MM.1S (cell line): Measurements from ENCODE around the gene EXOSC9.

Experiments
- DNase-seq: peaks from one replicate; pipeline ENCODE4 v3.0.0-alpha.2; 2015
- H2AFZ ChIP-seq: fragments of 300-600 bp; sonication (generic); 2 replicates; pipeline ENCODE4 v1.6.0; 2016; ENCODE audit warnings: antibody characterized with exemption, low read length
- H3F3A ChIP-seq: fragments of 300-600 bp; sonication (generic); 2 replicates; pipeline ENCODE4 v1.6.1; 2016; ENCODE audit warnings: mild to moderate bottlenecking, antibody characterized with exemption, low read length, moderate library complexity, mixed read lengths; ENCODE audit not compliant: insufficient read depth
- H3K27ac ChIP-seq: fragments of 300-600 bp; sonication (generic); 2 replicates; pipeline ENCODE4 v1.5.1; 2016; ENCODE audit warnings: mild to moderate bottlenecking, low read length
- H3K27me3 ChIP-seq: fragments of 300-600 bp; sonication (generic); replicated peaks from 2 replicates; pipeline ENCODE4 v1.6.0; 2016; ENCODE audit warnings: low read length; ENCODE audit not compliant: insufficient read depth
- H3K36me3 ChIP-seq: fragments of 300-600 bp; sonication (generic); replicated peaks from 2 replicates; pipeline ENCODE4 v1.6.1; 2016; ENCODE audit warnings: mild to moderate bottlenecking, low read length, mixed read lengths; ENCODE audit not compliant: insufficient read depth
- H3K4me1 ChIP-seq: fragments of 300-600 bp; sonication (generic); 2 replicates; pipeline ENCODE4 v1.6.1; 2016; ENCODE audit warnings: low read length, mixed read lengths
- H3K4me2 ChIP-seq: fragments of 300-600 bp; sonication (generic); 2 replicates; pipeline ENCODE4 v1.6.0; 2016; ENCODE audit warnings: low read depth, low read length
- H3K4me3 ChIP-seq: fragments of 300-600 bp; sonication (generic); 2 replicates; pipeline ENCODE4 v1.5.1; 2016; ENCODE audit warnings: low read length, mixed read lengths
- H3K79me2 ChIP-seq: fragments of 300-600 bp; sonication (generic); 2 replicates; pipeline ENCODE4 v1.6.1; 2016; ENCODE audit warnings: mixed run types, low read length, mixed read lengths
- H3K9ac ChIP-seq: fragments of 300-600 bp; sonication (generic); 2 replicates; pipeline ENCODE4 v1.6.1; 2016; ENCODE audit warnings: low read length, mixed read lengths
- H3K9me2 ChIP-seq: fragments of 300-600 bp; sonication (generic); replicated peaks from 2 replicates; pipeline ENCODE4 v1.6.1; 2016; ENCODE audit warnings: mild to moderate bottlenecking, low read length, mixed read lengths; ENCODE audit not compliant: insufficient read depth
- H3K9me3 ChIP-seq: fragments of 300-600 bp; sonication (generic); replicated peaks from 2 replicates; pipeline ENCODE4 v1.6.1; 2016; ENCODE audit warnings: mild to moderate bottlenecking, low read length, mixed read lengths; ENCODE audit not compliant: insufficient read depth
- H4K20me1 ChIP-seq: fragments of 300-600 bp; sonication (generic); 2 replicates; pipeline ENCODE4 v1.6.1; 2016; ENCODE audit warnings: mild to moderate bottlenecking, low read length, moderate library complexity, mixed read lengths; ENCODE audit not compliant: insufficient read depth
- EZH2 ChIP-seq: fragments of 300-600 bp; sonication (generic); optimal IDR thresholded peaks from 2 replicates; pipeline ENCODE3; 2017; ENCODE audit warnings: low read depth, mild to moderate bottlenecking, antibody characterized with exemption, low read length, mixed read lengths
- EZH2phosphoT487 ChIP-seq: fragments of 300-600 bp; sonication (generic); IDR thresholded peaks from 2 replicates; pipeline ENCODE4 v1.6.1; 2018; ENCODE audit warnings: antibody characterized with exemption, low read length
- TF ChIP-seq, protein P1 (sequence below): fragments of 300-600 bp; sonication (generic); IDR thresholded peaks from 2 replicates; pipeline ENCODE4 v1.5.1; 2016; ENCODE audit warnings: antibody characterized with exemption, low read length, mixed read lengths

EXOSC9 gene

DNA sequence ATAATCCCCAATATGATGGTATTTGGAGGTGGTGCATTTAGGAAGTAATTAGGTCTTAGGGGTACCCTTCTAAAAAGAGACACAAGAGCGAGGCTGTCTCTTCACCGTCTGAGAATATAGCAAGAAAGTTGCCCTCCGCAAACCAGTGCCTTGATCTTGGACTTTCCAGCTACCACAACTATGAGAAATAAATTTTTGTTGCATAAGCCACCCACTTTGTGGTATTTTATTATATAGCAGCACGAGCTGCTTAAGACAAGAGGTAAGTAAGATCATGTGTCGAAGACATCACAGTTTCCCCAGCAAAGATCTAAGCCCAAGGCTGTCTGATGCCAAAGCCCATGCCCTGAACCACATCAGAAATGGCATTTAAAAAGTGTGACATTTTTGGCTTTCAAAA, 9.6 kb upstream of the EXOSC9 start:
- Histone ChIP-seq H3K9me3 (no peaks in the 10 kb centered on the region), H3K9me2 (no peaks in the 10 kb centered on the region), H2AFZ (no peak overlapping the region), H3F3A (no peaks in the 10 kb centered on the region), H3K4me1 (no peaks in the 10 kb centered on the region), H3K27me3 (no peaks in the 10 kb centered on the region), H3K79me2 (no peaks in the 10 kb centered on the region), H3K4me3 (no peak overlapping the region), H3K9ac (no peak overlapping the region), H4K20me1 (no peaks in the 10 kb centered on the region), H3K4me2 (no peak overlapping the region), H3K36me3 (no peaks in the 10 kb centered on the region), H3K27ac (no peak overlapping the region)
- TF ChIP-seq EZH2: no peak
- no peak for DNase-seq

DNA sequence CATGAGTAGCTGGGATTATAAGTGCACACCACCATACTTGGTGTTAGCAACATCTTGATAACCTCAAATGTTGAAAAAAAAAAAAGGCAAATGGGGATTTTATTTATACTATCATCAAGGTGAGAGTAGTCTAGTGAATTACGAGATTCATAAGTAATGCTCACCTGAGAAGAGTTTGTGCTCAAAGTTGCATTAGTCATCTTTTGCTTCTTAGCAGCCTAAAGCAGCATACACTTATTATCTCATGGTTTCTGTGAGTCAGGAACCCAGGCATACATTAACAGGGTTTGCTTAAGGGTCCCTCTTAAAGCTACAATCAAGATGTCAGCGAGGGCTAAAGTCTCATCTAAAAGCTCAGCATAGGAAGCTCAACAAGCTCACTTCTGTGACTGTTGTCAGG, 8.2 kb upstream of the EXOSC9 start:
- Histone ChIP-seq H3F3A (no peaks in the 10 kb centered on the region), H3K4me2 (no peak overlapping the region), H3K4me1 (no peaks in the 10 kb centered on the region), H3K9me2 (no peaks in the 10 kb centered on the region), H3K79me2 (no peaks in the 10 kb centered on the region), H2AFZ (no peak overlapping the region), H3K9ac (no peak overlapping the region), H3K27ac (no peak overlapping the region), H3K9me3 (no peaks in the 10 kb centered on the region), H3K4me3 (no peak overlapping the region), H3K36me3 (no peaks in the 10 kb centered on the region), H3K27me3 (no peaks in the 10 kb centered on the region), H4K20me1 (no peaks in the 10 kb centered on the region)
- TF ChIP-seq EZH2phosphoT487: no peak
- no peak for TF ChIP-seq EZH2
- TF ChIP-seq, protein P1, sequence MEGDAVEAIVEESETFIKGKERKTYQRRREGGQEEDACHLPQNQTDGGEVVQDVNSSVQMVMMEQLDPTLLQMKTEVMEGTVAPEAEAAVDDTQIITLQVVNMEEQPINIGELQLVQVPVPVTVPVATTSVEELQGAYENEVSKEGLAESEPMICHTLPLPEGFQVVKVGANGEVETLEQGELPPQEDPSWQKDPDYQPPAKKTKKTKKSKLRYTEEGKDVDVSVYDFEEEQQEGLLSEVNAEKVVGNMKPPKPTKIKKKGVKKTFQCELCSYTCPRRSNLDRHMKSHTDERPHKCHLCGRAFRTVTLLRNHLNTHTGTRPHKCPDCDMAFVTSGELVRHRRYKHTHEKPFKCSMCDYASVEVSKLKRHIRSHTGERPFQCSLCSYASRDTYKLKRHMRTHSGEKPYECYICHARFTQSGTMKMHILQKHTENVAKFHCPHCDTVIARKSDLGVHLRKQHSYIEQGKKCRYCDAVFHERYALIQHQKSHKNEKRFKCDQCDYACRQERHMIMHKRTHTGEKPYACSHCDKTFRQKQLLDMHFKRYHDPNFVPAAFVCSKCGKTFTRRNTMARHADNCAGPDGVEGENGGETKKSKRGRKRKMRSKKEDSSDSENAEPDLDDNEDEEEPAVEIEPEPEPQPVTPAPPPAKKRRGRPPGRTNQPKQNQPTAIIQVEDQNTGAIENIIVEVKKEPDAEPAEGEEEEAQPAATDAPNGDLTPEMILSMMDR: no peak
- DNase-seq: no peak

DNA sequence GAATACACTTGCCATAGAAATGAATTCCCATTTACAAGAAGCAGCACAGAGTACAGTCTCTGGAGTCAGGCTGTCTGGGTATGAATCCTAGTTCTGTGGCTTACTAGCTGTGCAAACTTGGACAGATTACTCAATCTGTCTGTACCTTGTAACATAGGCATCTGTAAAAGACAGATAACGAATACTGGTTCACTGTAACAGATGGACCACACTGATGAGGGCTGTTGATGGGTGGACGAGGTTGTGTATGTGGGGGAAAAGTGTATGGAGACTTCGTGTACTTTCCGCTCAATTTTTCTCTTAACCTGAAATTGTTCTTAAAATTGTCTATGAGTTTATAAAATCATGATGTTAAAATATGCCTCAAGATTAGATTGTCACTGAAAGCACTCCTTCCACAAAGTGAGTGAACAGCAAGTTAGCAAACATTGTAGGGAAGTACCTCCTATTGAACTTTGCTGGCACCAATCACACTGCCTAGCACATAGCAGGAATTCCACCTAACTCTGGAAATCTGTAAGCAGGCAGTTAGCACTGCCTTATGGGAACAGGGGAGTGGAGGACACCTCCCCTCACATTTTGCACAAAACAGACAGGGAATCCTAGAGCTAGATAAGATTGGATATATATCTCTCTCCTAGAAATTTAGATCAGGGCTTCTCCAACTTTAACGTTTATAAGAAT, 6.5 kb upstream of the EXOSC9 start:
- Histone ChIP-seq H3K4me2 (no peak overlapping the region), H3K27me3 (no peaks in the 10 kb centered on the region), H3K27ac (no peak overlapping the region), H3K9me3 (no peaks in the 10 kb centered on the region), H3K4me1 (peaks cover 8% of the 10 kb centered on the region), H4K20me1 (no peaks in the 10 kb centered on the region), H3F3A (0 out of 2 replicates have a peak, but pooled peaks cover 4% of the 10 kb centered on the region), H3K79me2 (no peaks in the 10 kb centered on the region), H3K36me3 (no peaks in the 10 kb centered on the region), H3K4me3 (no peak overlapping the region), H2AFZ (no peak overlapping the region), H3K9me2 (no peaks in the 10 kb centered on the region), H3K9ac (no peak overlapping the region)
- TF ChIP-seq, protein P1: no peak
- no peak for TF ChIP-seq EZH2
- TF ChIP-seq EZH2phosphoT487: no peak
- no peak for DNase-seq

DNA sequence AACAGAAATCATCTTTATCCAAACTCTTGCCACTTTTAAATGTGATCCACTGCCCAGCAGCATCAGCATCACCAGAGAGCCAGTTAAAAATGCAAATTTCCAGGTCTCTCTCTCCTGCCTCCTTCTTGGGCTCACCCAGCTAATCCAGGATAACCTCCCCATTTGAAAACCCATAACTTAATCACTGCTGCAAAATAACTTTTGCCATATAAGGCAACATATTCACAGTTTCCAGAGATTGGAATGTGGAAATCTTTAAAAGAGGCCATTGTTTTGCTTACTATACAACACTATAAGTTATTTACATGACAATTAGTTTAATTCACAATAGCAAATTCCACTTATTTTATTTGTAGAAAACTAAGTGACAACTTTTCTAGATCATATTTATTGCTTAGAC, 4.8 kb upstream of the EXOSC9 start:
- H3K4me3 ChIP-seq: no peak overlapping the region
- DNase-seq: no peak
- no peak overlapping the region for H3K9ac ChIP-seq
- H2AFZ ChIP-seq: 0 out of 2 replicates have a peak overlapping the region, but pooled peaks have one; percentile 36
- no peaks in the 10 kb centered on the region for H3K9me3 ChIP-seq
- H3K27me3 ChIP-seq: no peaks in the 10 kb centered on the region
- TF ChIP-seq EZH2phosphoT487 (no peak), EZH2 (no peak)
- TF ChIP-seq, protein P1: no peak
- peaks cover 17% of the 10 kb centered on the region for H3F3A ChIP-seq
- H3K4me1 ChIP-seq: peaks cover 17% of the 10 kb centered on the region
- H3K9me2 ChIP-seq: no peaks in the 10 kb centered on the region
- no peak overlapping the region for H3K27ac ChIP-seq
- no peaks in the 10 kb centered on the region for H4K20me1 ChIP-seq
- no peaks in the 10 kb centered on the region for H3K36me3 ChIP-seq
- H3K79me2 ChIP-seq: peaks cover 2% of the 10 kb centered on the region
- 0 out of 2 replicates have a peak overlapping the region, but pooled peaks have one; percentile 16 for H3K4me2 ChIP-seq
